Nucleus accumbens (tissue), 56 donors: ENCODE results near the gene HPSE2.
"Not testable (repeated sequence)": the region's sequence is repeated elsewhere in the genome, so short reads cannot be mapped to it uniquely, and the experiment has no call there.

Experiments
- DNase-seq, 56 donors: peaks; one replicate each; lab custom pipeline; 2025; lab: John Stamatoyannopoulos, UW

HPSE2 gene

GRCh38 chr10:98586096-98586495 lies 649.6 kb downstream of the HPSE2 start:
- no peak for DNase-seq

GRCh38 chr10:98582363-98582762 lies 653.3 kb downstream of the HPSE2 start:
- DNase-seq: no peak

- DNase-seq: no peak
Measured at GRCh38 chr10:98577578-98577977, 658.1 kb downstream of the HPSE2 start.

- no peak for DNase-seq
Measured at GRCh38 chr10:98577168-98577567, 658.5 kb downstream of the HPSE2 start.

GRCh38 chr10:98576096-98576495 lies 659.6 kb downstream of the HPSE2 start:
- peak in 3 of 56 donors; percentile 1 to 4 (median 1) for DNase-seq

GRCh38 chr10:98572594-98572993 lies 663.1 kb downstream of the HPSE2 start:
- no peak for DNase-seq

GRCh38 chr10:98570834-98571233 lies 664.8 kb downstream of the HPSE2 start:
- DNase-seq: no peak

GRCh38 chr10:98569853-98570252 lies 665.8 kb downstream of the HPSE2 start:
- DNase-seq: no peak

GRCh38 chr10:98568551-98568950 lies 667.1 kb downstream of the HPSE2 start:
- DNase-seq: no peak

GRCh38 chr10:98567391-98568133 lies 668.1 kb downstream of the HPSE2 start:
- no peak for DNase-seq

GRCh38 chr10:98563811-98564210 lies 671.8 kb downstream of the HPSE2 start:
- DNase-seq: no peak

GRCh38 chr10:98560565-98560964 lies 675.1 kb downstream of the HPSE2 start:
- no peak for DNase-seq

GRCh38 chr10:98556061-98556460 lies 679.6 kb downstream of the HPSE2 start:
- DNase-seq: no peak

GRCh38 chr10:98555021-98555619 lies 680.5 kb downstream of the HPSE2 start:
- no peak for DNase-seq

- DNase-seq: not testable (repeated sequence)
Measured at GRCh38 chr10:98541561-98541960, 694.1 kb downstream of the HPSE2 start.

GRCh38 chr10:98539578-98539977 lies 696.1 kb downstream of the HPSE2 start:
- DNase-seq: no peak

- DNase-seq: no peak
Measured at GRCh38 chr10:98538472-98538871, 697.2 kb downstream of the HPSE2 start.

GRCh38 chr10:98536551-98536950 lies 699.1 kb downstream of the HPSE2 start:
- no peak for DNase-seq

GRCh38 chr10:98533746-98534445 lies 701.8 kb downstream of the HPSE2 start:
- DNase-seq: no peak

GRCh38 chr10:98533241-98533640 lies 702.4 kb downstream of the HPSE2 start:
- DNase-seq: no peak

GRCh38 chr10:98528805-98529183 lies 706.9 kb downstream of the HPSE2 start:
- no peak for DNase-seq
